BLaER1 (cell line): ENCODE data around the gene GPR55.

ENCODE experiments used
- H3K27ac ChIP-seq: shearing (Covaris generic); formaldehyde crosslinking; 2 replicates; pipeline ENCODE4 v1.8.1; 2022
- H3K27me3 ChIP-seq: shearing (Covaris generic); formaldehyde crosslinking; 2 replicates; pipeline ENCODE4 v1.8.1; 2022
- H3K36me3 ChIP-seq: shearing (Covaris generic); formaldehyde crosslinking; 2 replicates; pipeline ENCODE4 v1.8.1; 2022
- H3K4me1 ChIP-seq: shearing (Covaris generic); formaldehyde crosslinking; 2 replicates; pipeline ENCODE4 v1.8.1; 2022
- H3K4me2 ChIP-seq: shearing (Covaris generic); formaldehyde crosslinking; 2 replicates; pipeline ENCODE4 v1.8.1; 2022
- H3K4me3 ChIP-seq: shearing (Covaris generic); formaldehyde crosslinking; 2 replicates; pipeline ENCODE4 v1.8.1; 2022
- H3K9ac ChIP-seq: shearing (Covaris generic); formaldehyde crosslinking; 2 replicates; pipeline ENCODE4 v1.8.1; 2022
- H3K9me3 ChIP-seq: shearing (Covaris generic); formaldehyde crosslinking; 2 replicates; pipeline ENCODE4 v1.8.1; 2022
- H4K20me1 ChIP-seq: shearing (Covaris generic); formaldehyde crosslinking; 2 replicates; pipeline ENCODE4 v1.8.1; 2022
- Cebpa-rat ChIP-seq: shearing (Covaris generic); IDR thresholded peaks from 2 replicates; pipeline ENCODE4 v1.8.1; 2022

GPR55 gene

DNA sequence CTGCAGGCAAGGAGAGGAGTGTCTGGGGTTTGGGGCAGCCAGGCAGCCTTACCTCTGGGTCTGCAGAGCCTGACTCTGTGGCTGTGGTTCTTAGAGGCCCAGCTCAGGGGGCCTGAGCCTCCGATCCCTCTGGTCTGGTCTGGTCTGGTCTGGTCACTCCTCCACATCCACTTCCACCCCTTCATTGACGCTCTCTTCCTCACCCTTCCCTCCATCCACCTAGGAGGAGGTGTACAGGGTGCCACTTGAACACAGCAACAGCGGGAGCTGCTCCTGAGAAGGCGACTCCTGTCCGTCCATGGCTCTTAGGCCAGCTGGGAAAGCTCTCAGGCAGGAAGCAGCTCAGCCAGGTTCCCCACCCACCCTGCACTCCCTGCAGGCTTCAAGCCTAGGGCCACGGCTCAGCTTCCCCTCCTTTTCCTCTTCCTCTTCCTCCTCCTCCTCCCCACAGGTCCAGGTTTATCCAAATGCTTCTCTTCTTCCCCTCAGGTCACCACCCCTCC, 16.9 kb downstream of the GPR55 start:
- peak overlapping the region; percentile 72 for H3K27ac ChIP-seq
- H3K4me3 ChIP-seq: peak overlapping the region; percentile 44
- no peaks in the 10 kb centered on the region for H4K20me1 ChIP-seq
- H3K36me3 ChIP-seq: no peaks in the 10 kb centered on the region
- peak overlapping the region; percentile 26; the same call in 1 of the 2 replicates for H3K9ac ChIP-seq
- no peaks in the 10 kb centered on the region for H3K27me3 ChIP-seq
- no peak for TF ChIP-seq Cebpa-rat
- H3K4me1 ChIP-seq: peaks cover 58% of the 10 kb centered on the region
- no peaks in the 10 kb centered on the region for H3K9me3 ChIP-seq
- H3K4me2 ChIP-seq: peak overlapping the region; percentile 88

DNA sequence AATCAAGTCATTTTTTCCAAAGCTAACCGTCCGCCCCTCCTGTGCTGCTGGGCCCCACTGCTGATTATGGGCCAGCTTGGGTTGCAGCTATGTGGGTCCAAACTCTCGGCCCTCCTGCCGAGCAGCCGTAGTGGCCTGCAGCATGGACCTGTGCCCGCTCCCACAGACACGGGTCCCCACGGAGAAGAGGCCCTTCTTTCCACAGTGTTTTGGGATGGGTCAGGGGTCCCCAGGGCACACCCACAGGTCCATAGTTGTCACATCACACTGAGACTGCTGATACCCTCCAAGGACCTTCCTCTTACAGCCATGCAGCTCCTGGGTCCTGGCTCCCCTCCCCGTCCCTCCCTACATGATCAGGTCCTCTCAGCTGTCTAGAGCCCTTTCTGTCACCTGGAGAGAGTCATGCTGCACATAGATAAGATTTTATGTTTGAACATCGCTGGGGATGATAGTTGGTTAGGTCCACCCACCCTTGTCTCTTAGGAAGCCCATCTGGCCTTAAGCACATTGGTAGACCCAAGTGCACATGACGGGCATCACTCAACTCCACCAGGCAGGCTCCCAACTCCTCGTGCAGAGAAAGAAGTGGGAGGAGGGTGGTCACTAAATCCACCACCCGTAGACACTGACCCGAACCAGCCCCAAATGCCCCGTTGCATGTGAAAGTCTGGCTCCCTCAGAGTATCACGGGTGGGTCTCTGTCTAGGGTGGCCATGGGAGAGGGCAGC, 17.5 kb downstream of the GPR55 start:
- H3K4me1 ChIP-seq: peaks cover 59% of the 10 kb centered on the region
- no peaks in the 10 kb centered on the region for H3K9me3 ChIP-seq
- peak overlapping the region; percentile 44; the same call in 1 of the 2 replicates for H3K4me3 ChIP-seq
- H3K9ac ChIP-seq: no peak overlapping the region
- H3K27me3 ChIP-seq: no peaks in the 10 kb centered on the region
- no peaks in the 10 kb centered on the region for H4K20me1 ChIP-seq
- H3K36me3 ChIP-seq: no peaks in the 10 kb centered on the region
- peak overlapping the region; percentile 72 for H3K27ac ChIP-seq
- no peak for TF ChIP-seq Cebpa-rat
- peak overlapping the region; percentile 88 for H3K4me2 ChIP-seq

DNA sequence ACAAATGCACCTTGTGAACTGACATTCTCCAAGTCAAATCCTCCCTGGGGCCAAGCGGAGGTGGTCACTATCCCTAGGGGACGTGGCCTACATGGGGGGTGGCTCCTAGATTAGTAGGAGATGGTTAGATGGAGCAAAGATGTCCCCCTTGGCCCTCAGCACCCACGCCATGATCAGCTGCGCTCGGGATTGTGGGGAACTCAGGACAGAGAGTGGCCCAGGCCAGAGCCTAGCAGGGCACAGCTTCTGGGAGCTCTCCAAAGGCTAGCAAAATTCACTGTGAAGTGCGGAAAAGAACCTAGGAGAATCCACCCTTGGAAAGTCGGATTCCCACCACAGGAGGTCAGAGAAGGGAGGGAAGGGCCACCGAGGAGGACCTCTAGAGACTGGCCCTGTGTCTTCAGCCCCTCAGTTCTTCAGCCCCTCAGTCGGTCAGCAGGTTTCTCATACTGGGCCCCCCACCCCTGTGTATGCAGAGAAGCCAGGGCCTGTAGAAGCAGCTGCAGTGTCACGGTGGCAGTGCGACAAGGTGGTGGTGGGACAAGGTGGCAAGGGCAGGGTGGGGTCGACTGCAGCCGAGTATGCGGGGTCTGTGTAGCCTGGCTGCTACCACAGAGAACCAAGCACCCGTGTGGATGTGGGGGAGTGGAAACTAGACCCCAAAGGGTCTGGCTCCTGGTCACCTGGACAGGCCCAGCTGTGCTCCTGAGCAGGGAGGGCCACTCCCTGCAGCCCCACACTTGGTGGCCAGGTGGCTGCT, 18.4 kb downstream of the GPR55 start:
- no peak for TF ChIP-seq Cebpa-rat
- Histone ChIP-seq H3K27ac (peak overlapping the region; percentile 10; the same call in 1 of the 2 replicates), H3K4me3 (no peak overlapping the region), H3K4me2 (peak overlapping the region; percentile 88; the same call in 1 of the 2 replicates), H3K4me1 (peaks cover 63% of the 10 kb centered on the region), H3K36me3 (no peaks in the 10 kb centered on the region), H3K27me3 (no peaks in the 10 kb centered on the region), H3K9me3 (no peaks in the 10 kb centered on the region), H3K9ac (no peak overlapping the region), H4K20me1 (no peaks in the 10 kb centered on the region)

DNA sequence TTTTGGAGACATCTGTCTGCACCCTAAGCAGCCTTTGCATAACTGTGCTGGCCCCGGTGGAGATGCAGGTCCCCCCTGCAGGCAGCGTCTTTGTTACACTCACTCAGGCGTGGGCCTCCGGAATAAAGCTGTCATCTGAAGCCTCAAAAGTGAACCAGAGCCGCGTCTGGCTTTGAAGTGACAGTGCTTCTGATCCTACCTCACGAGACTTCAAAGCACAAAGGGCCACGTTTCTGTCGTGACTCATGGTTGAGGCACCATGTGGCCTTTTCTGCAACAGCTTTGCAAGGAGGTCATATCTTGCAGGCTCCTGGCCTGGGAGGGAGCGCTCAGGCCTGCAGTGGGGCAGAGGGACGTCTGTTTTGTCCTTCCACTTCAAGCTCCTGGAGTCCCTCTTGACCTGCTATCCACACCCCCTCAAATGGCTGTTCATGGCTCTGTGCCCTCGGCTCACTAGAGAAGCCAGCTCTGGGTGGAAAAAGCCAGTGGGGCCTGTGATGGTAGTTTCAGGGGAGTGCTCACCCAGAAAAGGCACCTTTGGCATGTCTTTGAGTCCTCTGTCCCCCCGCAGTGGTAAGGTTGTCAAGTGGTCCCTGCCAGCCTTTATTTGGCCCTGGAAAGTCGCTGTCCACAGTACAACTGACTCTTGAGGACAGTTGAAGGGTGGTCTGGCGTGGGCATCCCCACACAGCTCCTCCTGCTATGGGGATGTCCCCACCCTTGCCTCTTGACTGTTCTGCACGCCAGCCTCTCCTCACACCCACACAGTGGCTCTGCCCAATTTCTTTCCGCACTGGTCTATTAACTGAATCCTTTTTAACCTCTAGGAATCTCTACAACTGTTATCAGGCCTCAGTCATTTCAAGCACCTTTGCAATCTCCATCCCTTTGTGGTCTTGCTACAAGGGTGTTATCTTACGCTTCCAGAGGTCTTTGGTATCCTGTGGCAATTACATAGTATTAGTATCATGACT, 19.3 kb downstream of the GPR55 start:
- H3K36me3 ChIP-seq: no peaks in the 10 kb centered on the region
- H3K4me2 ChIP-seq: peak overlapping the region; percentile 35

DNA sequence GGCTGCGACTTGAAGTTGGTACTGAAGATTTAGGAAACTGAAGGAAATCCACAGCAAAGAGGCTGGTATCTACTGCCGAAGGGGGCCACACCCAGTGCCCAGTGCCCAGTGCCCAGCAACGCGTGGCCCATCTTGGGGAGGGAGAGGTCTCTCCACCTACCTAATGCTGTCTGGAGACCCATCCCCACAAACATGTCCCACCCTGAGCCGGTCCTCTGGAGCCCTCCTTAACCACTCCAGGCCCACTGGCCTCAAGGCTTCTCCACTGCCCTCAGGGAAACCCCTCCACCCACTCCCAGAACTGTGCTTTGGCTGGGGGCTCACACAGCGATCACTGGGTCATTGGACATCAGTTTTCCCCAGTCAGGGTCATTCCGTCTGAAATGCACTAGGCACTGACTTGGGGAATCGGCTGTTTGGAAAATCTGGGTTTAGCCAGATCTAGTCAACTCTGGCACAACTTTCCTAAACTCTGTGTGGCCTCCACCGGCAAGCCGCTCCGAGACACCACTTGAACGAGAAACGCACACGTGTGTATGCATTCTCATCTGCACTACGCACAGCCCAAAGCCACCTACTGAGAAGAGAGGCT, 20.1 kb downstream of the GPR55 start:
- TF ChIP-seq Cebpa-rat: no peak
- no peaks in the 10 kb centered on the region for H3K36me3 ChIP-seq
- H4K20me1 ChIP-seq: no peaks in the 10 kb centered on the region
- no peaks in the 10 kb centered on the region for H3K9me3 ChIP-seq
- H3K4me2 ChIP-seq: peak overlapping the region; percentile 35
- no peaks in the 10 kb centered on the region for H3K27me3 ChIP-seq
- peaks cover 55% of the 10 kb centered on the region for H3K4me1 ChIP-seq
- H3K4me3 ChIP-seq: no peak overlapping the region
- H3K9ac ChIP-seq: no peak overlapping the region
- H3K27ac ChIP-seq: no peak overlapping the region

More for the DNA sequence above, 19.3 kb downstream of the GPR55 start:
- H3K27ac ChIP-seq: no peak overlapping the region; the same call in 1 of the 2 replicates
- H4K20me1 ChIP-seq: no peaks in the 10 kb centered on the region
- TF ChIP-seq Cebpa-rat: no peak
- H3K27me3 ChIP-seq: no peaks in the 10 kb centered on the region
- H3K9ac ChIP-seq: no peak overlapping the region
- H3K4me3 ChIP-seq: no peak overlapping the region
- H3K9me3 ChIP-seq: no peaks in the 10 kb centered on the region
- peaks cover 63% of the 10 kb centered on the region for H3K4me1 ChIP-seq

DNA sequence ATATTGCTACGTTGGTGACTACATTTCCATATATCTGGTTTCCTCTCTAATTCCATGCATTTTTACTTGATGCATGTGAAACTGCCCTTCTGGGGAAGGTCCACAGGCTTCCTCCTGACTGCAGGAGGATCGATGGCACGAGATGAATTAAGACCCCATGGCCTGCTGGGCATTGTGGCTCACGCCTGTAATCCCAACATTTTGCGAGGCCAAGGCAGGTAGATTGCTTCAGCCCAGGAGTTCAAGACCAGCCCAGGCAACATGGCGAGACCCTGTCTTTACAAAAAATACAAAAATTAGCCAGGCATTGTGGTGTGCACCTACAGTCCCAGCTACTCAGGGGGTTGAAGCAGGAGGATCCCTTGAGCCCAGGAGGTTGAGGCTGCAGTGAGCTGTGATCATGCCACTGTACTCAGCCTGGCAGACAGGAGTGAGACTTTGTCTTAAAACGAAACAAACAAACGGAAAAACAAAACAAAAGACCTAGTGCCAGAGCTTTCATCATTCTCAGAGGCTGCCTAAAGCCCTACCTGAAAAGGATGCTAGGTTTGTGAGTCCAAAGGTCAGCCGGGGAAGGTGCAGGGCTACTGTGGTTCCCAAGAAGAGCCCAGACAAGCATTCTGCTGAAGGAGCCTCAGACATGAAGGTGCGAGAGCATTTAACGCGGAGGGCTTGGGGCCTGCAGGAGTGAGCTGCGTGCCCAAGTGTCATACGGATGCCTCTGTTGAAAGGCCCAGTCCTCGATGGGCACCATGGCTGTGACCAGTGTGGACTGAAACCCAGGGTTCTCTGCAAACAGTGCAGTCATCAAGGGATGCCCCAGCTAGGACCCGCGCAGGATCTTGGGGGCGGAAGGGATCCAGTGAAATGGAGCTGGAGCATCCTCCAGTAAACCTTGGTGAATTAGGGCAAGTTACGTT, 21.6 kb downstream of the GPR55 start:
- no peaks in the 10 kb centered on the region for H4K20me1 ChIP-seq
- H3K4me3 ChIP-seq: no peak overlapping the region
- no peaks in the 10 kb centered on the region for H3K9me3 ChIP-seq
- no peak overlapping the region for H3K27ac ChIP-seq
- no peak for TF ChIP-seq Cebpa-rat
- H3K4me1 ChIP-seq: peaks cover 50% of the 10 kb centered on the region
- no peak overlapping the region for H3K9ac ChIP-seq
- no peak overlapping the region for H3K4me2 ChIP-seq
- H3K27me3 ChIP-seq: no peaks in the 10 kb centered on the region
- no peaks in the 10 kb centered on the region for H3K36me3 ChIP-seq

DNA sequence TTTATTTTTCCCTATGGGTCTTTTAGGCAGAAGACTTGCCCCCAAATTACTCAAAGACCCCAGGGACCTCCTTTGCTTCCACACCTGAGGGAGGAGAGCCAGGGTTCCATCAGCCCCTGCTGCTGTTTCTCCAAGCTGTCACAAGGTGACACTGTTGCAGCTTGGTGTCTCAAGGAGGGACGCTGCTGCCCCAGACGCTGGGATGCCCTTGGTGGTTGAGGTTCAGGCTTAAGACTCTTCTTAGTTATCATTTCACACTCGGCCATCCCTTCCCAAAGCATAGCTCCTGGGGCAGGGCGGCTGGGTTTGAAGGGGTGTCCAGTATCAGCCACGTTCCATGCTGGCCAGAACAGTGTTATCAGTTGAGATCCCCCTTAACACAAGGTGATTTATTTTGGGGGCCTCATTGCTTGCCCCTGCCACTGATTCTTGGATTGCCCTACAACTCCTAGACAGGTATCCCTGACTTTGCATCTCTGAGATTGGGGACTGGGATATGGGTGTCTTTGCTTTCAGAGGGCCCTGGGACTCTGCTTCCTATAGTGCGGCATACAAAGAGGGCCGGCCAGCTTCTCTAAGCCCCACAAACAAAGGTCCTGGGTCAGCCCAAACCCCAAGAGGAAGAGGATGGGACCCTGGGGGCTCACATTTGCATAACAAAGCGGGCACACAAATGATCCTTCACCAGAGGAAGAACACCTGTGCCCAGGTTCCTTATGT, 22.7 kb downstream of the GPR55 start:
- Histone ChIP-seq H3K36me3 (no peaks in the 10 kb centered on the region), H3K4me1 (peaks cover 38% of the 10 kb centered on the region), H3K27ac (no peak overlapping the region), H3K4me2 (no peak overlapping the region), H3K4me3 (no peak overlapping the region), H3K9ac (no peak overlapping the region), H3K27me3 (no peaks in the 10 kb centered on the region), H4K20me1 (no peaks in the 10 kb centered on the region), H3K9me3 (no peaks in the 10 kb centered on the region)
- TF ChIP-seq Cebpa-rat: no peak

DNA sequence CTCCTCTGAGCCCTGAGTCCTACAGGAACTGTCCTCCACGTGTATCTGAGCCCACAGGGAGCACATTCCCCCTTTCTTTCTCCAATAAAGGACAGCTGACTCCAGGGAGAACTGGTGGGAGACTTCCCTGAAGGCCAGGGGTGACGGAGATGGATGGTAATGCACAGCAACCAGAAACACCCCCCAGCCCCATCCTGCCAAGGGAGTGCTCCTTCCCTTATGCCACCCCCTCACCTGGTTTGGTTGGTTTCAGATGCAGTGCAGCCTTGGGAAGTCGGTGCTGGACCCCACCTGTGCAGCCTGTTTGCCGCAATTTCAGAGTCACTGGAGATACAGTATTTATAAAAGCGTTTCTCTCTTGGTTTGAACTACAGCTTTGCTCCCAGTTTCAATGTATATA, 24.0 kb downstream of the GPR55 start:
- Histone ChIP-seq H3K4me1 (peaks cover 25% of the 10 kb centered on the region), H4K20me1 (no peaks in the 10 kb centered on the region), H3K4me3 (no peak overlapping the region), H3K27me3 (no peaks in the 10 kb centered on the region), H3K27ac (no peak overlapping the region), H3K36me3 (no peaks in the 10 kb centered on the region), H3K4me2 (no peak overlapping the region), H3K9me3 (no peaks in the 10 kb centered on the region), H3K9ac (no peak overlapping the region)
- no peak for TF ChIP-seq Cebpa-rat
